ENCODE data around the gene SND1. TPM values are rescaled to one million over a fixed set of nuclear protein-coding genes. Genes with fewer than 3 reads are reported as not detected.

Gene SND1
- total RNA-seq, 2 experiments from 2014 or later: 158 to 166 TPM

DNA sequence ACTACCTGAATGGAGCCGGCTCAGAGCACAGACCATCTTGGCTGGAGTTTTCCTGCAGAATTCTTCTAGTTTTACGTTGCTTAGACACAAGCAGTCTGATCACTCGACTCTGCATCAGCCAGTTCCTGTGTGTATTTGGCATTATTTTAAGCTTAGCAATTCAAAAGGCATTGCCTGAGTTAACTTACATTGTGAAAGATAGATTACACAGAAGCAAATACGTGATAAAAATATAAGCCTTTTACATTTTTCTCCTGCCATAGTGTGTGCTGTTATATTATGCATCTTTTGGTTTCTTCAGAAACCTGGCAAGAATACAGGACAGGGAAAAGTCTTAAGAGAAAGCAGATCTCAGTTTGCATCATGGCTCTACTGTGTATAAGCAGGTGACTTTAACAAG is 281.2 kb downstream of the SND1 start:
- ATAC-seq: no peak
- CTCF ChIA-PET: no interaction called here
- no peaks in the 10 kb centered on the region for H3K9me3 Mint-ChIP-seq (ENCODE audit: low read depth)
- H3K36me3 Mint-ChIP-seq: peaks cover 21% of the 10 kb centered on the region
- no peak for DNase-seq
- H3K4me1 Mint-ChIP-seq: no peaks in the 10 kb centered on the region
- no peaks in the 10 kb centered on the region for H3K27me3 Mint-ChIP-seq
- H3K4me3 Mint-ChIP-seq: no peak overlapping the region
- no peak overlapping the region for H3K27ac Mint-ChIP-seq

GRCh38 chr7:127934711-127935110 is 282.7 kb downstream of the SND1 start:
- no peak overlapping the region for H3K27ac Mint-ChIP-seq
- no peak for DNase-seq
- peaks cover 14% of the 10 kb centered on the region for H3K36me3 Mint-ChIP-seq
- ATAC-seq: no peak
- H3K27me3 Mint-ChIP-seq: no peaks in the 10 kb centered on the region
- no peaks in the 10 kb centered on the region for H3K4me1 Mint-ChIP-seq
- no peaks in the 10 kb centered on the region for H3K9me3 Mint-ChIP-seq (ENCODE audit: low read depth)
- no peak overlapping the region for H3K4me3 Mint-ChIP-seq
- CTCF ChIA-PET: no interaction called here

DNA sequence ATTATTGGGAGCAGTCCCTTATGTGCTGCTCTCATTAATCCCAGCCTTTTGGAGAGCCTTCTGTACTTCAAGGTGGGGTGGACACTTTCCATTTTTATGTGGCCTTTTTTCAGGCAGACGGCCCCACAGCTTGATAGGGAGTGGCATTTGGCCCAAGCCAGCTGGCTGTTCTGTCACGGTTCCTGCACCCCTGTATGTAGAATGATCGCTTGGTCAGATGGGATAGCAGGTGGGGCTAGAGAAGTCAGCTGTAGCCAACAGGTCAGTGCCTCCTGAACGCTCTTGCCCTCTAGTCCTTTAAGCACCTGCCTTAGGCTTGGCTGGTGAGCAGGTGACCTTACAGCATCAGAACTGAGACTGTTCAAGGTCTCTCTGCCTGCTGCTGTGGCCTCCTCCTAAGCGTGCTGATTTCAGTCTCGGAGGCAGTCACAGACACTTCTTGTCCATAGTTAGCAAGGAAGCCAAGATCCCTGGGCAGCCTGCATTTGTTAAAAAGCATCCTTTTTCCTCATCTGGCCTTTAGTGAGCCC is 283.9 kb downstream of the SND1 start:
- H3K27me3 Mint-ChIP-seq: no peaks in the 10 kb centered on the region
- H3K27ac Mint-ChIP-seq: no peak overlapping the region
- H3K4me1 Mint-ChIP-seq: no peaks in the 10 kb centered on the region
- ATAC-seq (no peak), DNase-seq (no peak)
- H3K4me3 Mint-ChIP-seq: no peak overlapping the region
- peaks cover 6% of the 10 kb centered on the region for H3K36me3 Mint-ChIP-seq
- CTCF ChIA-PET: no interaction called here
- H3K9me3 Mint-ChIP-seq (ENCODE audit: low read depth): no peaks in the 10 kb centered on the region

- Mint-ChIP-seq H3K4me3 (no peak overlapping the region), H3K4me1 (no peaks in the 10 kb centered on the region), H3K27ac (no peak overlapping the region), H3K9me3 (ENCODE audit: low read depth) (no peaks in the 10 kb centered on the region), H3K36me3 (peaks cover 3% of the 10 kb centered on the region), H3K27me3 (no peaks in the 10 kb centered on the region)
- no peak for DNase-seq
- no peak for ATAC-seq
- CTCF ChIA-PET: no interaction called here
These were observed 285.2 kb downstream of the SND1 start for GRCh38 chr7:127937066-127937680.

- DNase-seq (no peak), ATAC-seq (no peak)
- CTCF ChIA-PET: interaction anchor here (1.0 to 1.3 kb wide), 2 partner anchors 9 to 271 kb away, joined by 3 read pairs; no protein-coding TSS in a partner anchor
- Mint-ChIP-seq H3K4me3 (no peak overlapping the region), H3K36me3 (peaks cover 4% of the 10 kb centered on the region), H3K27me3 (no peaks in the 10 kb centered on the region), H3K4me1 (no peaks in the 10 kb centered on the region), H3K9me3 (ENCODE audit: low read depth) (no peaks in the 10 kb centered on the region), H3K27ac (no peak overlapping the region)
These were observed 286.6 kb downstream of the SND1 start for GRCh38 chr7:127938588-127938987.

DNA sequence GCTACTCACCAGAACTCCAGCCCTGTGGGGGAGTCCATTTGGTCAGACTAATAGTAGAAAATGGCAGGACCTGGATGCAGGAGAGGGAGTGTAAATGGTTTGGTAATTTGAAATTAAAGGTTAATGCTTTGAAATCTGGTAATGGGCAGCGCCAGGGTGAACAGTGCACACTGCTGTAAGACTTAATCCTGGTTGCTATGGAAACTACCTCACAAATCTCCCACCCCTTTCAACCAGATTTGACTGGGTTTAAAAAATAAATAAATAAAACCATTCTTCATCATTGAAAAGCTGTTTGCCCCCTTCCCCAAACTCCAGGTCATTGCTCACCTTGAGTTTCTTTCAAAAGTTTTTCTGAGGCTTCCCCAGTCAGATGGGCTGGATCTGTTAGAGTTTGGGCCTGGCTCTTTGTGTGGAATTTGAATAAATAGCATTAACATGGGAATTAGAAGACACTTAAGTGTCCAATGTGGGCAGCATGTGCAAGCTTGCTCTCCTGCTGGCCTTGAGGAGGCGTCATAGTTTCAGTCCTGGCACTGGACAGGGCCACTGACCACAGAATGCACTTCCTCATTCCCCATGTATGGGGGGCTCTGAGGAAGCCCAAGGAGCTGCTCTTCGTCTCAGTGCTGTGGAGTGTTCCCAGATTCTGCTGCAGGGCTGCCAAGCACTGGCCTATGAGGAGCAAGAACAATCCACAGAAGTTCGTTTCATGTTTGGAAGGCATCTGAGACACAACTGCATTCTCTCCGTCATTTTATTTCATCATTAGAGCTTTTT is 288.6 kb downstream of the SND1 start:
- H3K4me1 Mint-ChIP-seq: no peaks in the 10 kb centered on the region
- H3K27me3 Mint-ChIP-seq: no peaks in the 10 kb centered on the region
- no peak overlapping the region for H3K4me3 Mint-ChIP-seq
- DNase-seq: no peak
- H3K9me3 Mint-ChIP-seq (ENCODE audit: low read depth): no peaks in the 10 kb centered on the region
- CTCF ChIA-PET: no interaction called here
- no peak overlapping the region for H3K27ac Mint-ChIP-seq
- H3K36me3 Mint-ChIP-seq: peaks cover 11% of the 10 kb centered on the region
- no peak for ATAC-seq

- H3K9me3 Mint-ChIP-seq (ENCODE audit: low read depth): no peaks in the 10 kb centered on the region
- ATAC-seq (no peak), DNase-seq (no peak)
- no peaks in the 10 kb centered on the region for H3K27me3 Mint-ChIP-seq
- H3K36me3 Mint-ChIP-seq: peaks cover 14% of the 10 kb centered on the region
- H3K4me3 Mint-ChIP-seq: no peak overlapping the region
- H3K27ac Mint-ChIP-seq: no peak overlapping the region
- peaks cover 4% of the 10 kb centered on the region for H3K4me1 Mint-ChIP-seq
- CTCF ChIA-PET: no interaction called here
These were observed 289.6 kb downstream of the SND1 start for GRCh38 chr7:127941476-127942210.

DNA sequence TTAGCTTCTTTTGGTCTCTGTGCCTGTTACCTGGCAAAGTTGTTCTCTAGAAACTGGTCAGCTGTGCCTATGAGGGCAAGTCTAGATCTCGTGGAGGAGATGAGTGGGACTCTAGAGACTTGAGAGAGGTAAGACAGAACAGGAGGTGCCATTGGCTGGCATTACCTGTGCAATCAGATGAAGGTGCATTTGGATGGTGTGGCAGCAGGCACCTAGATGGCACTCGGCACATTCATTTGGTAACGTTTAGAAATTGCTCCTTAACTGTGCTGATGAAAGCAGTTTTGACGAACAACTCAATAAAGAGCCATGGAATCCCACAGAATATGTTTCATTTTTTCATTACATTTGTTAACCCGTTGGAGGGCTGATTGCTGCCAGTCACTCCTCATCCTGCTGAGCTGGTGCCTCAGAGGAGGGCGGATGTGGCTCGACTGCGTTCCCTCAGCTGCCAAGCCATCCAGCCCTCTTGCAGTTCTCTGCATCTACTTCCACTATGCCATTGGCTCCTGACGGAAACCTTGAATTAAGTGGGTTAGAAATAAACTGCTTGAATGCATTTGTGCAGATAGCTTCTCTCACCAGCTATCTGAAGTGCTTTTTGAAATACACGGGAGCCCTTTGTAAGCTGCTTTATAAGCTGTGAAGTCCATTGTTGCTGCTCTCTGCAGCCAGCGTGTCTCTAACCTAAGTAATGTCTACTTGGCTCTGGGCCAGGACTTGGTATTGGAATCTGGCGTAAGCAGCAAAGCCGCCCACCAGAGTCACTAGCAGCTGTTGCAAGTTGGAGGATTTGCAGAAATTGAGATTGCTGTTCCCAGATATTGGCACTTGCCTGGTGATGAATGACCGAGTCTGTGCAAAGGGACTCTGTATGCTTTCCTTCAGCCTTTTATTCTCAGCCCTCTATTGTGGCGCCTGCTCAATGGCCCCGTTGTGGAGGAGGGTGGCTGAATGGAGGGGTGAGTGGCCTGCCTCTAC is 291.8 kb downstream of the SND1 start:
- CTCF ChIA-PET: no interaction called here
- Mint-ChIP-seq H3K27me3 (no peaks in the 10 kb centered on the region), H3K27ac (no peak overlapping the region), H3K4me3 (no peak overlapping the region), H3K9me3 (ENCODE audit: low read depth) (no peaks in the 10 kb centered on the region), H3K4me1 (peaks cover 5% of the 10 kb centered on the region), H3K36me3 (peaks cover 22% of the 10 kb centered on the region)
- no peak for DNase-seq
- no peak for ATAC-seq

DNA sequence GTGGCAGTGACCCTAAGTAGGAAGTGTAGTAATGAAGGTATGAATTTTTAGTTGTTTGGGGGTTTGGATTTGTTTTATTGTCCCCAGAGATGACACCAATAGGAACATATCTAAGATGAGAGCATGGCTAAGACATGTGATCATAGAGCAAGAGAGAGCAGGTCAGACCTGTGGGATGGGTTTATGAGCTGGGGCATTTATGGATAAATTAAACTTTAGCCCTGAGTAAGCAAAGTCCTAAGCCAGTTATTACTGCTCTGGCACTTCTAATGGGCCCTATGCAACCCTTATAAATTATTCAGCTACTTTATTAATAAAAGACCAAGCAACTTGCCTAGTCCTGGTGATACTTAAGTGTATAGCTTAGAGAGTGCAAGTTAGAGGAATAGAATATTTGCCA is 294.1 kb downstream of the SND1 start:
- Mint-ChIP-seq H3K36me3 (peaks cover 23% of the 10 kb centered on the region), H3K27me3 (no peaks in the 10 kb centered on the region), H3K27ac (no peak overlapping the region), H3K4me3 (no peak overlapping the region), H3K4me1 (peaks cover 5% of the 10 kb centered on the region), H3K9me3 (ENCODE audit: low read depth) (no peaks in the 10 kb centered on the region)
- CTCF ChIA-PET: no interaction called here
- ATAC-seq (no peak), DNase-seq (no peak)

GRCh38 chr7:127946847-127947246 is 294.9 kb downstream of the SND1 start:
- no peaks in the 10 kb centered on the region for H3K27me3 Mint-ChIP-seq
- no peak overlapping the region for H3K4me3 Mint-ChIP-seq
- ATAC-seq (no peak), DNase-seq (no peak)
- H3K36me3 Mint-ChIP-seq: peaks cover 23% of the 10 kb centered on the region
- no peak overlapping the region for H3K27ac Mint-ChIP-seq
- H3K9me3 Mint-ChIP-seq (ENCODE audit: low read depth): no peaks in the 10 kb centered on the region
- H3K4me1 Mint-ChIP-seq: peaks cover 5% of the 10 kb centered on the region
- CTCF ChIA-PET: no interaction called here

GRCh38 chr7:127948312-127948711 is 296.3 kb downstream of the SND1 start:
- H3K27me3 Mint-ChIP-seq: no peaks in the 10 kb centered on the region
- ATAC-seq (no peak), DNase-seq (no peak)
- H3K9me3 Mint-ChIP-seq (ENCODE audit: low read depth): no peaks in the 10 kb centered on the region
- no peak overlapping the region for H3K27ac Mint-ChIP-seq
- CTCF ChIA-PET: interaction anchor here (1.6 kb wide), 1 partner anchor 10 kb away, joined by 3 read pairs; no protein-coding TSS in a partner anchor
- H3K4me1 Mint-ChIP-seq: peaks cover 5% of the 10 kb centered on the region
- H3K36me3 Mint-ChIP-seq: peaks cover 22% of the 10 kb centered on the region
- H3K4me3 Mint-ChIP-seq: no peak overlapping the region

DNA sequence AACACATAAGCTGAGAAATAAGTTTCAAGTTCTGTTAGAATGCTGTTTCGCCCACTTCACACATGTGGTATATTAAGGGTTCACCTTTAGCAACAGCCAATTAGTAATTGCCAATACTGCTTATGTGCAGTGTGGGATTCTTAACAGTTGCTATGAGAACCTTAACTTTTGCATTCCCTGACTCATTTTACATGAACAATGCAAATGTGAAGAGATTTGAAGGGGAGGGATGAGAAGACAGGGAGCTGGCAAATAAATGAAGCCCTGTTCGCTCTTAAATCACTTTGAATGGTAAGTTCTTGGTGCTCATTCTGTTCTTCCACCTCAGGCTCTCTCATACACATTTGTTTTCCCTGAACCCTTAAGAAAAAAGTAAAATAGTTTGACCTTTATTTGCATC is 296.9 kb downstream of the SND1 start:
- DNase-seq: no peak
- H3K36me3 Mint-ChIP-seq: peaks cover 18% of the 10 kb centered on the region
- peaks cover 5% of the 10 kb centered on the region for H3K4me1 Mint-ChIP-seq
- no peaks in the 10 kb centered on the region for H3K27me3 Mint-ChIP-seq
- H3K27ac Mint-ChIP-seq: no peak overlapping the region
- no peak for ATAC-seq
- H3K4me3 Mint-ChIP-seq: no peak overlapping the region
- no peaks in the 10 kb centered on the region for H3K9me3 Mint-ChIP-seq (ENCODE audit: low read depth)
- CTCF ChIA-PET: interaction anchor here (1.6 kb wide), 1 partner anchor 10 kb away, joined by 3 read pairs; no protein-coding TSS in a partner anchor

DNA sequence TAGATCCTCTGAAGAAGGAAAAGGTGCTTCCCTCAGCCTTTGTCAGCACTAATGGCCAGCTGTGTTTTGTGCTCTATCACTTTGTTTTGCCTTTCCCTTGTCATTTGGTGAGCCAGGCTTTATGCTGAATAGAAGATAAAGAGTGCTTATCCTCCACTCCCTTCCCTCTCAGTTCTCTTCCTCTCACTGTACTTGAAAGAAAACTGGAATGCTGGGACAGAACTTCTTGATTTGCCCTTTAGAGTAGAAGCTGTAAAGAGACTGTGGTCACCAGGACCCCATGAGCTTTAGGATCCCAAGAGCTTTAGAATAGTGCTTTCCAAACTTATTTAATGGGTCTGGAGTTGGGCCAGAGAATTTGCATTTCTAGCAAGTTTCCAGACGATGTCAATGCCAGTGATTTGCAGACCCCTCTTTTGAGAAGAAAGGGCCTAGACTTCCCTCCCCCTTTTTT is 297.8 kb downstream of the SND1 start:
- Mint-ChIP-seq H3K27me3 (no peaks in the 10 kb centered on the region), H3K9me3 (ENCODE audit: low read depth) (no peaks in the 10 kb centered on the region), H3K4me3 (no peak overlapping the region), H3K4me1 (peaks cover 5% of the 10 kb centered on the region), H3K27ac (no peak overlapping the region), H3K36me3 (peaks cover 15% of the 10 kb centered on the region)
- ATAC-seq (no peak), DNase-seq (no peak)
- CTCF ChIA-PET: no interaction called here

Measured in activated CD8-positive, alpha-beta memory T cell treated with anti-CD3 and anti-CD28 coated beads, Interleukin-2, amount 10 ng/mL, durations not matched to agents 7 days and 5 days (primary cell).